HUES6 (cell line): ENCODE data around the gene KAT2A.

Source experiments
- H3K27ac ChIP-seq: 2 replicates; pipeline ENCODE4 v1.7.0; 2013; ENCODE audit warnings: low read depth, mild to moderate bottlenecking, low read length, inconsistent platforms
- H3K27me3 ChIP-seq: 2 replicates; pipeline ENCODE4 v1.6.1; 2013; ENCODE audit warnings: low read length; ENCODE audit not compliant: control insufficient read depth, insufficient read depth
- H3K36me3 ChIP-seq: 2 replicates; pipeline ENCODE4 v1.6.1; 2013; ENCODE audit warnings: low read length; ENCODE audit not compliant: control insufficient read depth, insufficient read depth
- H3K4me1 ChIP-seq: 2 replicates; pipeline ENCODE4 v1.6.1; 2013; ENCODE audit warnings: low read length; ENCODE audit not compliant: control insufficient read depth, insufficient read depth
- H3K4me3 ChIP-seq: 2 replicates; pipeline ENCODE4 v1.5.1; 2013; ENCODE audit warnings: low read depth, low read length
- H3K9ac ChIP-seq: one replicate; pipeline ENCODE4 v1.6.1; 2013; ENCODE audit warnings: mild to moderate bottlenecking, low read length
- H3K9me3 ChIP-seq: 2 replicates; pipeline ENCODE4 v1.6.1; 2013; ENCODE audit warnings: low read depth, low read length; ENCODE audit not compliant: control insufficient read depth, insufficient read depth

The KAT2A gene

GRCh38 chr17:42111871-42112551, 9.2 kb downstream of the KAT2A start:
- Histone ChIP-seq H3K9ac (no peak overlapping the region), H3K9me3 (no peaks in the 10 kb centered on the region), H3K4me3 (no peak overlapping the region), H3K36me3 (peaks cover 31% of the 10 kb centered on the region), H3K27ac (no peak overlapping the region), H3K27me3 (no peaks in the 10 kb centered on the region), H3K4me1 (peaks cover 15% of the 10 kb centered on the region)

- no peaks in the 10 kb centered on the region for H3K9me3 ChIP-seq
- H3K27ac ChIP-seq: no peak overlapping the region
- H3K4me1 ChIP-seq: peaks cover 15% of the 10 kb centered on the region
- no peak overlapping the region for H3K9ac ChIP-seq
- H3K27me3 ChIP-seq: peaks cover 4% of the 10 kb centered on the region; the same call in 1 of the 2 replicates
- peaks cover 27% of the 10 kb centered on the region for H3K36me3 ChIP-seq
- no peak overlapping the region for H3K4me3 ChIP-seq
Measured at GRCh38 chr17:42111265-42111636, 9.9 kb downstream of the KAT2A start.

DNA sequence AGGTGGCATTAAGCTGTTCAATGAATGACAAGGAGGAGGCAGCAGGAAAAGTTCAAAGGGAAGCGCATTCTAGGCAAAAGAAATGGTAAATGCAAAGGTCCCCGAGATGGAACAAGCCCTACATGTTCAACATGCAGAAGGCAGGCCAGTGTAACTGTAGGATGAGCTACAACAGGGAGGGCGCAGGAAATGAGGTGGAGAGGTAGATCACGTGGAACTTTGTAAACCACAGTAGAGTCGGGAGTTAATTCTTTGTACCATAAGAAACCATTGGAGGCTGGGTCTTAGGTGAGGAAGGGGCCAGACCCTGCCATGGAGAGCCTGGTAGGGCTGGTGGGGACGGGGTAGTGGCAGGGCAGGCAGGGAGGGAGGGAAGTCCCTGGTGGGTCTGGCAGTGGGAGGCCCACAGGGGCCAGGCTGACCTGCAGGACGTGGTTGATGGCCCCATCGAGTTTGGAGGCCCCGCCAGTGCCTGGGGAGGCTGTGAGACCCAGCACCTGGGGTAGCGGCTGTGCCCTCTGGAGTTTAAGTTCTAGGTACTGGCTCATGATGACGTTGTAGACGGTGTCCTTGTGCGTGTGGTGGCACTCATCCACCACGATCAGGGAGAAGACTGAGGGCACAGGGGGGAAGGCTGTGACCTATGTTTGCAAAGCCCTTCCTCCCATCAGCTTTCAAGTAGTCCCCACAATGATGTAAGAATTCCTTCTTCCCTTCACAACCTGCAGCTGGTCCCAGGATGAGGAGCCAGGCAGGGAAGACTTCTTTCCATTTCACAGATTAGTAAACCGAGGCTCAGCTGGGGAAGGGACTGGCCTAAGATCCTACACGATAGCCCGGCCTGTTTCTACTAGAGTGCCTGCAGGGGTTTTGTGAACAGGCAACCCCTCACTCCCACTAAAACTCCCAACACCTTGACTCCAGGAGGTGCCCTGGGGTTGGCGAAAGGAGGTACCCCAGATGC, 10.6 kb downstream of the KAT2A start:
- Histone ChIP-seq H3K36me3 (peaks cover 20% of the 10 kb centered on the region), H3K9me3 (no peaks in the 10 kb centered on the region), H3K9ac (no peak overlapping the region), H3K4me3 (no peak overlapping the region), H3K27me3 (peaks cover 4% of the 10 kb centered on the region; the same call in 1 of the 2 replicates), H3K27ac (no peak overlapping the region), H3K4me1 (peaks cover 15% of the 10 kb centered on the region)

DNA sequence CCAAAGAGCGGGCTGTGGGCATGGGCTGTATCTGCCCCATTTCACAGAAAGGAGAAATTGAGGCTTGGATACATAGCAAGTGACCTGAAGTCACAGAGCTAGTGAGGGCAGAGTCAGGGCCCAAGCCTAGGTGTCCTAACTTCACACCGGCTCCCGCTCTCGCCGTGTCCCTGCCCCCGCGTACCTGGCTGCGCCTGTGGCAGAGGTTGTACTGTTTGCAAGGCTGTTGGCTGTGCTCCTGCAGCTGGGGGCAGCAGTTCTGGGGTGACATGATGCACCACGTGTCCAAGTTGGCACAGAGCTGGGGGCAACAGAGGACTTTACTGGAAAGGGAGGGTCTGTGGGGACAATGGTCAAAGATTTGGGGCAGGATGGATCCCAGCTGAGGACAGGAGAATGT, 12.1 kb downstream of the KAT2A start:
- Histone ChIP-seq H3K4me1 (peaks cover 15% of the 10 kb centered on the region), H3K9me3 (no peaks in the 10 kb centered on the region), H3K27ac (no peak overlapping the region)

GRCh38 chr17:42107597-42108576, 13.3 kb downstream of the KAT2A start:
- no peak overlapping the region for H3K27ac ChIP-seq
- no peaks in the 10 kb centered on the region for H3K36me3 ChIP-seq
- peaks cover 4% of the 10 kb centered on the region; the same call in 1 of the 2 replicates for H3K27me3 ChIP-seq
- H3K4me1 ChIP-seq: peaks cover 15% of the 10 kb centered on the region
- H3K4me3 ChIP-seq: peak overlapping the region; percentile 54
- H3K9me3 ChIP-seq: no peaks in the 10 kb centered on the region
- peak overlapping the region; percentile 40 for H3K9ac ChIP-seq

More for the DNA sequence above, 12.1 kb downstream of the KAT2A start:
- Histone ChIP-seq H3K9ac (no peak overlapping the region), H3K36me3 (peaks cover 8% of the 10 kb centered on the region; the same call in 1 of the 2 replicates), H3K4me3 (no peak overlapping the region), H3K27me3 (peaks cover 4% of the 10 kb centered on the region; the same call in 1 of the 2 replicates)

GRCh38 chr17:42107124-42107523, 14.0 kb downstream of the KAT2A start:
- Histone ChIP-seq H3K9ac (no peak overlapping the region), H3K36me3 (no peaks in the 10 kb centered on the region), H3K27ac (no peak overlapping the region), H3K9me3 (no peaks in the 10 kb centered on the region), H3K27me3 (peaks cover 4% of the 10 kb centered on the region; the same call in 1 of the 2 replicates), H3K4me3 (peak overlapping the region; percentile 54), H3K4me1 (peaks cover 11% of the 10 kb centered on the region)

GRCh38 chr17:42106009-42106408, 15.2 kb downstream of the KAT2A start:
- Histone ChIP-seq H3K9ac (no peak overlapping the region), H3K27me3 (peaks cover 4% of the 10 kb centered on the region; the same call in 1 of the 2 replicates), H3K27ac (no peak overlapping the region), H3K4me3 (no peak overlapping the region), H3K9me3 (no peaks in the 10 kb centered on the region), H3K4me1 (peaks cover 11% of the 10 kb centered on the region), H3K36me3 (no peaks in the 10 kb centered on the region)

- H3K9me3 ChIP-seq: no peaks in the 10 kb centered on the region
- H3K4me3 ChIP-seq: no peak overlapping the region
- H3K27me3 ChIP-seq: peaks cover 5% of the 10 kb centered on the region; the same call in 1 of the 2 replicates
- no peaks in the 10 kb centered on the region for H3K36me3 ChIP-seq
- peaks cover 11% of the 10 kb centered on the region for H3K4me1 ChIP-seq
- no peak overlapping the region for H3K27ac ChIP-seq
- no peak overlapping the region for H3K9ac ChIP-seq
Measured at GRCh38 chr17:42104264-42104663, 16.9 kb downstream of the KAT2A start.

- Histone ChIP-seq H3K9me3 (no peaks in the 10 kb centered on the region), H3K4me3 (no peak overlapping the region), H3K27ac (no peak overlapping the region), H3K36me3 (no peaks in the 10 kb centered on the region), H3K4me1 (peaks cover 9% of the 10 kb centered on the region), H3K9ac (no peak overlapping the region), H3K27me3 (peaks cover 11% of the 10 kb centered on the region; the same call in 1 of the 2 replicates)
Measured at GRCh38 chr17:42103221-42103954, 17.8 kb downstream of the KAT2A start.
